SH-SY5Y (cell line): ENCODE measurements around the gene OR2W3.

Experiments
- GATA2 ChIP-seq: IDR thresholded peaks from 2 replicates; pipeline ENCODE4 v1.6.1; 2011; ENCODE audit warnings: mild to moderate bottlenecking, low read depth, low read length
- GATA3 ChIP-seq: IDR thresholded peaks from 2 replicates; pipeline ENCODE4 v1.6.1; 2011; ENCODE audit warnings: low read depth, mild to moderate bottlenecking, low read length, moderate library complexity

OR2W3 gene

GRCh38 chr1:247905181-247905580 is 9.8 kb downstream of the OR2W3 start:
- no peak for TF ChIP-seq GATA3
- no peak for TF ChIP-seq GATA2

GRCh38 chr1:247905910-247906503 is 10.6 kb downstream of the OR2W3 start:
- no peak for TF ChIP-seq GATA2
- no peak for TF ChIP-seq GATA3

DNA sequence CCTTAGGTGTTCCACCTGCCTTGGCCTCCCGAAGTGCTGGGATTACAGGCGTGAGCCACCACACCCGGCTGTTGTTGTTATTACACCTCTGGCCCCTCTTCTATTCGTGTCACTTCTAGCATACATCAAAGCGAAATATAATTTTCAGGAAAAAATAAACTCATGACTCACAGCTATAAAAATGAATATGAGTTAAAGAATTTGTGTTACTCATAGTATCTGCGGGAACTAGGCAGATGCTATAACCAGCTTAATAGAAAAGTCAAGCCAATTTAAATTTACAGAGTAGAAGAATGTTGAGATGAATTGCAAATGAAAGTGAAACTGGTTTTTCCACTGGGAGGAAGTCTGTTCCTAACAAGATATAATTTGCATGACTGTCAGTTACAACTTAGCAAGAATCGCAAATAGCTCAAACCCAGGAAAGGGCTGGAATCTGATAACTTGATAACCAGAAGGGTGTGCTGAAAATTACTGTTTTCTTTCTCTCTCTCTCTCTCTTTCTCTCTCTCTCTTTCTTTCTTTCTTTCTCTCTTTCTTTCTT is 11.2 kb downstream of the OR2W3 start:
- TF ChIP-seq GATA3, result no peak
- TF ChIP-seq GATA2, result no peak

GRCh38 chr1:247908766-247909165 is 13.4 kb downstream of the OR2W3 start:
- TF ChIP-seq GATA3, result no peak
- TF ChIP-seq GATA2, result no peak

DNA sequence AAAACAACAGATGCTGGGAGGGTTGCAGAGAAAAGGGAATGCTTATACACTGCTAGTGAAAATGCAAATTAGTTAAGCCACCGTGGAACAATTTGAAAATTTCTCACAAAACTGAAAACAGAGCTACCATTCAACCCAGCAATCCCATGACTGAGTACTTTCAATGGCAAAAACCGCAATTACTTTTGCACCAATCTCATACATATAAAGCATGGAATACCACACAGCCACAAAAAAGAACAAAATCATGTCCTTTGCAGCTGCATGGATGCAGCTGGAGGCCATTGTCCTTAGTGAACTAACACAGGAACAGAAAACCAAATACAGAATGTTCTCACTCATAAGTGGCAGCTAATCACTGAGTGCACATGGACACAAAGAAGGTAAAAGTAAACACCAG is 18.4 kb downstream of the OR2W3 start:
- no peak for TF ChIP-seq GATA3
- TF ChIP-seq GATA2, result no peak

- TF ChIP-seq GATA3, result no peak
- no peak for TF ChIP-seq GATA2
Measured at GRCh38 chr1:247914941-247915662, 19.7 kb downstream of the OR2W3 start.

GRCh38 chr1:247919952-247920351 is 24.6 kb downstream of the OR2W3 start, which contains the start of gene OR2T8:
OR2T8 (plus strand) TSS chr1:247920252; CDS start chr1:247921018, 766 bp downstream.
- TF ChIP-seq GATA3 (no peak), GATA2 (no peak)

DNA sequence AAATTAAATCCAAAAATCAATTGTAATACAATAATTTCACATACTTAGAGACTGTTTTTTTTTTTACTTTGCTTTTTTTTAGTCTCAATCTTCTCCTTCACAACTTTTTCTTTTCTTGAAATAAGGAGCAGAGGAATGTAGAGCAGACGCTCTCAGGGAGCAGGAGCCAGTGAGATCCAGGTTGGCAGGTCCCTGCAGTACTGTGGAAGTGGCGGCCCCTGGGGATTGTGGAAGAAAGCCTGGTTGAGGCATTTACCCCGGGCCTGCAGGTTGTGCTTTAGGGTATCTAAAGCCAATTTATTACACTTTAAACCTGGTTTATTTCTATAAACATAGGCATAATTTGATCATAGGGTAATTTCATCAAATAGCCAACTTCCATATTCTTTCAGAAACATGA is 28.6 kb downstream of the OR2W3 start:
- TF ChIP-seq GATA3 (no peak), GATA2 (no peak)

DNA sequence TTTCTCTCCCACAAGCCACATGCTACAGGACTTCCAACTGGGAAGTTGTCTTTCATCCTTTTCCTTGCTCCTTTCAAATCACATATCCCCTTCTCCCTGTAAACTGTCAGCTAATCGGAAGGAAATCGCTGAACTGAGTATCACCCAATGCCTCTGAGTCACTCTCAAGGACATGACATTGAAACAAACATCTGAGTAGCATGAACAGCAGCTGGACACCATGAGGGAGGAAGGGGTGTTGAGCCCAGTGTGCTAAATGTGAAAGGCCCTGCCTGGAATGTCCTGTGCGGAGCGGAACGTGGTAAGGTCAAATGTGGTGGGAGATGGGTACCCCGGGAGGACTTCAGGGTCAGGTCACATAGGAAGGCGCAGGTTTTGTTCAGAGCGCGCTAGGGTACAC is 29.5 kb downstream of the OR2W3 start, which contains the start of gene OR2AJ1:
TSS of gene OR2AJ1 (plus strand) at position 22 of the 400 bp plus-strand sequence. CDS start 8,880 bp downstream, outside the sequence.
- TF ChIP-seq GATA3 (no peak), GATA2 (no peak)

- no peak for TF ChIP-seq GATA2
- TF ChIP-seq GATA3, result no peak
Measured at GRCh38 chr1:247933989-247934388, 38.6 kb downstream of the OR2W3 start.

DNA sequence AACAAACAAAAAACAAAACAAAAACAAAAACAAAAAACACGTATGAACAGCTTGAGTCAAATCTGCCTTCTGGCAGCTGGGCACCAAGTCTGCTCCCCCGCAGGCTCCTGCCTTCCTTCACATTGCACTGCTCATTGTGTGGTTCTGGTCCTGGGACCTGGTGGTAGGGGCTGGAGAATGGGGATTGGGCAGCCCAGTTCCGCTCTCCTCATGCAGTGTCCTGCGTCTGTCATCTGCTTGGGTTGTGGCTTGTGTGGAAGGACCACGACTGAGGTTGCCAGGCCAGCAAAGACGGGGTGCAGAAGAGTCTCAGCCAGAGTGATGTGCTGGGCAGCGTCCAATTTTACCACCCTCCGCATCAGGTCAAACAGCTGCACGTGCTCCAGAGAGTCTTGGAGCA is 40.4 kb downstream of the OR2W3 start:
- TF ChIP-seq GATA2 (no peak), GATA3 (no peak)

DNA sequence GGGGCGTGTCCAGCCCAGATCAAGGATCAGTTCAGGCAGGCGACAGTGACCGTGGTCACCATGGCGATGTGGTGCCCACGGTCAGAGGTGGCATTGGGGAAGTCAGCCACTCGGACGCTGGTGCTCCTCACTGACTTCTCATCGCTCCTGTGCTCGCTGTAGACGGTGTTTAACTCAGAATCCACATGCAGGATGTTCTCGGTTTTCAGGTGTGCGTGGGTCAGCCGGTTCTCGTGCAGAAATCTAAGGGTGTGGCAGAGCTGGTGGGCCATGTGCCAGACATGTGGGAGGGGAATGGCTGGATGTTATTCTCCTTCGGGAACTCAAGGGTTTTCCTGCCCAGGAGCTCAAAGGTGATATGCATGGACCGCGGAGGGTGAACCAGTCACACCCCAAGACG is 41.0 kb downstream of the OR2W3 start:
- TF ChIP-seq GATA3 (no peak), GATA2 (no peak)

GRCh38 chr1:247942624-247943023 is 47.2 kb downstream of the OR2W3 start:
- no peak for TF ChIP-seq GATA3
- no peak for TF ChIP-seq GATA2
